Central memory CD4-positive, alpha-beta T cell (primary cell): Measurements from ENCODE around the gene ENPP6.

Source experiments
- DNase-seq: peaks from one replicate; pipeline ENCODE4 v3.0.0; 2022

Gene ENPP6

DNA sequence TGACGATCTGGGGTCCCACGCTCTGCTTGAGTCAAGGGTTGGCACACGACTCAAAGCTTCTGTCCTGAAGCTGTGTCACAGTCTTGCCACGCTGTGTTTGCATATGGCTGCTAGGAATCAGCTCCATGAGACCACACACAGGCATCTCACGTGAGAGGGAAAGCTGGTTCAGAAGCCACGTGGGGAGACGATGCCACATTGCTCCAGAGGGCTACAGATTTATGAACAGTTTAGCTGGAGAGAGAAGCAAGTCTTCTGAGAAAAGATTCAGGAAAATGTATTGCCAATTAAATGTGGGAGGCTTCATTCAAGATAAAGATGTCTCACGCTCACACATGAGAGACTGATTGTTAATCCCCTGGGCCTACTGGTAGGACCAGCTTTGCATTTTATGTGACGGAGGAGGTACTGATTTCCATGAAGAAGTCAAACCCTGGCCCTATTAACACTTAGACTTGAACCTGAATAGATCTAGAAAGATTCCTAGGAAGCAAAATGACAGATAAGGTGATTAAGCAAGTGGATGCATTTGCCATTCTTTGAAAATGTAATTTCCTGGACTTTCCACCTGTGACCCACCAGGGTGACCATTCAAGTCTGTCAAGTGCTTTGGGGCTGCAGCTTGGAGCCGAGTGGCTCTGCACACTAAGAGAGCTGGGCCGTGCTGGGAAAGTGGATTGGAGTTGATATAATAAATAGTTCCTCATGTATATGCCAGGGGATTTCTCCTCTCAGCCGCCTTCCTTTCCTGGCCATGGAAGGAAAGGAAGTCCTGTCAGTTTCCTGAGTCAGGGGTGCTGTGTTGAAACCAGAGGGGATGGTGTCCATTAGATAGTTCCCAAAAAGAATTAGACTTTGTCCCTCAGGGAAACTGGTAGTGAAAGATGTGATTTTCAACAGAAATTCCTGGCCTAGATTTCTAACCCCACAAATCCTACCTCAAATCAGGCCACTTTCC is 29.0 kb downstream of the ENPP6 start:
- no peak for DNase-seq

DNA sequence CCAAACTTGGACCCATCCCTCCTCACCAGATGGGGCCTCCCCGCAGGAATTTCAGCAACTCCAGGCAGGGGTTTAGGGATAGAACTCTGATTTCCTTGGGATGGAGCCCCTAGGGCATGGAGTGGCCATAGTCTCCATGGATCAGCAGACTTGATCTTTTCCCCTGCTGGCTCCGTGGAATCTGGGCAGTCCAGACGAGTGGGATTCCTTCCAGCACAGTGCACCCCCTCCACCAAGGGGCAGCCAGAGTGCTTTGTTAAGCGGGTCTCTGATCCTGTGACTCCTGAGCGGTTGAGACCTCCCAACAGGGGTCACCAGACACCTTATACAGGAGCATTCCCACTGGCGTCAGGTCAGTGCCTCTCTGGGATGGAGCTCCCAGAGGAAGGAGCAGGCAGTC is 40.4 kb downstream of the ENPP6 start:
- DNase-seq, result no peak

DNA sequence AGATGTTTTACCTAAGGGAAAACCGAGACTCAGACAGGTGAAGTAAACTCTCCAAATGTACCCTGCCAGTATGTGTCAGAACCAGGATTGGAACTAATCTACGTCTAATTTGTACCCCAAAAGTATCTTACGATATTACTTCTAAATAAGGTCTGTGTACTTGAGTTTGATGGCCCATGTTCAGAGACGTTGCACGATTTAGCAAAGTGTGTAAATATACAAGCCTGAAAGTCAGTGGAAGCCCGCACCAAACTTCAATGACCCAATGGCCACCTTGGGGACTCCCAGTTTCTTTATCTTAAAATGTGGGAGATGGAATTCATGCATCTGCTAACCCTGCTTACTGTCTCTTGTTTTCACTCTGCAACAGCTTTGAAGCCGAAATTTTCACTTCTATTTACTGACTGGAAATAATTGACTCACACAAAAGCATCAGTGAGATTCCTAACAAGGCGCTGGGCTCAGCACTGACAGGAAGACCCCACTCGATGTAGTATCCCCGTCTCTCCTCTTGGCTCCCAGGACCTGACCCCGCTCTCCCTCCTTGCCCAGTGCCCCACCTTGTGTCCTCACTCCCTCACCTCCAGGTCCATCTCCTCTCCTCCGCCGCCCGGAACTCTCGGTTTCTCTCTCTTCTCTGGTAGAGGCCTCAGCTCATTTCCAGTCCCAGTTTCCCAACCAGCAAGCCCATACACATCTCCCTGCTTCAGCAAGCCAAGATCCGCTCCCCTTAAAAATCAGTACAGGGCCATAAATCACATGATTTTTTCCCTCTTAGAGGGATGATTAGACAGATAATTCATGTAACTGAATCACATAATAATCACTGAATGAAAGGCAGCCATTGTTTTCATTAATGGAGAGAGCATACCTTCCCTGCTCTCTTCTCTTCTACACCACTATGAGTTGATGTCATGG is 42.8 kb downstream of the ENPP6 start:
- DNase-seq, result no peak

DNA sequence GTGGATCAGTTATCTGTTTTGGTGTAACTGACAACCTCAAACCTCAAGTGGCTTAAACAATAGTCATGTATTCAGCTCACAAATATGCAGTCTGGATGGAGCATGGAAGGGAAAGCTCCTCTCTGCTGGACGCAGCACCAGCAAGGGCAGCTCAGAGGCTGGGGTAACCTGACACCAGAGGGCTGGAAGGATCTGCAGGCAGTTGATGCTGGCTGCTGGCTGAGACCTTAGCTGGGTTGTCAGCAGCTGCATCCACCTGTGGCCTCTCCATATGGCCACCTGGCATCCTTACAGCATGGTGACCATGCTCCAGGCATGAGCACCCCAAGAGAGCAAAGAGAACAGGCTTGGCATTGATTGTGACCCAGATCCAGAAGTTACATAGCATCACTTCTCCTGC is 46.7 kb downstream of the ENPP6 start:
- DNase-seq, result no peak

DNA sequence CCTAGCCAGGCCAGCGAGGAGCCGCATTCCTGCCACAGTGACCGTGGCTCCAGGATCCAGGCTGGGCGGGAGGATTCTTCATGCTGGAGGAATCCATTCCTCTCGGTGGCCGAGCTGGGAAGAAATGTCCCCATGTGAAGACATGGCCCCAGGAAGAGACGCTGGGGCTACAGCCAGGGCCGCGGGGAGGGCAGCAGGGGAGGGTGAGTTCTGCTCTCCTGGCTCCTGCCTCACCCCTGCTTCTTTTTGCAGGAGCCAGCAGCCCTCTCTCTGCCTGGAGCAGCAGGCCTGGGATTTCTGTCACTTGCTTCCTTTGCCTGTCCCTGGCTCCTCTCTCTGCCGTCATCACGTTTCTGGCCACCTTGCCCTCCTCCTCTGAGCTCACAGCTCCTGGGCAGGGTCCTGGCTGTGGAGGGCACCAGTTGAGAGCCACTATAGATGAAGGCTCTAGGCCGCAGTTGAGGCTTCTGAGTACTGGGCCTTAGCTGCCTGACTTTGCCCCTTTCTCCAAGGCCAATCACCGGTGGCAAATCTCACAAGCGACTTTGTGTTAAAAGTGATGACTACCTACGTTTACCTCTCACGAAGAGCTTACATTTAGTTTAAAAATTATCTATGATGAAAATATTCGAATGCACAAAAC is 48.3 kb downstream of the ENPP6 start:
- no peak for DNase-seq

DNA sequence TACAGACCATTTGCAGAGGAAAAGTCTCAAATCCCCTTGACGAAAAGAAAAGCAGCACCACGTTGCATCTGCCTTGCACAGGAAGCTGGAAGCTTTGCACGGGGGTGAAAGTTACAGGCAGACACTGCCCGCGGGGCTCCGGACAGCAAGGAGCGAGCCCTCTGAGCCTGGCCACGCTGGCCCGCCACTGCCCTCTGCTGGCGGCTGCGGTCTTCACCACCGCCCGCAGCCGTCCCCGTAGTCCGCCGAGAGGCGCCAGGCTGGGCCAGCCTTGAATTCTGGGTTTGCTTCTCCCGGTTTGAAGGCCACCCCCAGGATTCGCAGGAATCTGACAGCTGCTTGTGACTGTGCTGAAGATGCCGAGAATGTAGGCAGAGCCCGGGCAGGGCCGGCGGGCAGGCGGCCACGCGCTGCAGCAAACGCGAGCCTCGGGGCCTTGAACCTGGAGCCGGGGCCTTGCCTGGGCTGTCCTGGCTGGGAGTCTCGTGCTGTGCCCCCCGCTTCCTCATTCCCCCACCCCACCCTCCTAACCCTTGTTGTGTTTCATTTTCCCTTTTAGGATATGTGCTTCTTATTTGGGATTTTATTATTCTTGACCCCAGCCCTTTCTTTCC is 49.2 kb downstream of the ENPP6 start:
- peak; percentile 10 for DNase-seq

DNA sequence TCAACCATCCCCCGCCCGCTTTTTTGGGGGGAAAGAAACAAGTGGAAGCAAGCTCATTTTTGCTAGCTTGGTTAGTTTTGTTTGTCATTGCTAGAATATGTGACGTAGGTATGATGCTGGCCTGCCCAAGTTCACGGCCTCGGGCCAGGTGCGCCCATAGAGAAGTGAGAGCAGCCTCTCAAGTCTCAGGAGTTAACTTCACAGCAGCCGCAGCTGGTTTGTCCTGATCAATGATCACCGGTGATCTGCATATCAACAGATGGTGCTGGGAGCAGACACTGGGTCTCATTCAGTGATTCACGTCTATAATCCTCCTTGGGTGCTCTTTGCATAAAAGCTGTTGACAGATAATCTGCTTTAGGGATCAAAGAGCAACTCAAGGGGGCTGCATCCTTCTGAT is 50.1 kb downstream of the ENPP6 start:
- no peak for DNase-seq

DNA sequence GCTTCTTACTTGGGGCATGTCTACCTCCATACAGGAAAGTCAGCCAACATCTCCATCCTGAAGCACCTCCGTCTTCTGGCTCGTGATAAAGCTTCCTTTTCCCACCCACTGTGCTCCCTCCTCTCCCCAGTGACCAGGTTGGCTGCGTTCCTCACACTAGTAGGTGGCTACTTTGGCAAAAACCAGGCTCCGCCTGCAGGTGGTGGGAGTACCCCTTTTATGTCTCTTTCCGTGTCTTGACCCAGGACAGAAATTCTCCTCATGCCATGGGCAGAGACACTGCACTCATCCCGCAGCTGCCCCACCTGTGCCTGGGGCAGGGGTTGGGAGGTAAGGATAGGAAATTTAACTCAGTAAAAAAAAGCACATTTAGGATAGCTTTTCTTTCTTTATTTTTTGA is 50.9 kb downstream of the ENPP6 start:
- no peak for DNase-seq

DNA sequence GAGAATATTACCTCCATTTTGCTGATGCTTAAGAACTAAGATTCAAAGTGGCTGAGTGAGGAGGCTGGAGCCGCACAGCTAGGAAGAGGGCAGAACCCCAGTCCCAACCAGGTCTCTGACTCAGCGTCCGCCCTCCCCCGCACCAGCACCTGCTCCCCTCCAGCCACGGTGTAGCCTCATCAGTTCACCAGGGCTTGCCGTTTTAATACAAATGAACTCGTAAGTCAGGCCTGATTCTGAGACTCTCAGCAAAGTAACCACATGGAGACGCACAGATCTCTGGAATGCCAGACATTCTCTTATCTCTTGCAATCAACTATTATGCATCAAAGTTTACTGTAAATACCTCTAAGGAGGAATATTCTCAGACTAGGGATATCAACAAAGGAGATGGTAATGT is 52.4 kb downstream of the ENPP6 start:
- DNase-seq, result no peak

DNA sequence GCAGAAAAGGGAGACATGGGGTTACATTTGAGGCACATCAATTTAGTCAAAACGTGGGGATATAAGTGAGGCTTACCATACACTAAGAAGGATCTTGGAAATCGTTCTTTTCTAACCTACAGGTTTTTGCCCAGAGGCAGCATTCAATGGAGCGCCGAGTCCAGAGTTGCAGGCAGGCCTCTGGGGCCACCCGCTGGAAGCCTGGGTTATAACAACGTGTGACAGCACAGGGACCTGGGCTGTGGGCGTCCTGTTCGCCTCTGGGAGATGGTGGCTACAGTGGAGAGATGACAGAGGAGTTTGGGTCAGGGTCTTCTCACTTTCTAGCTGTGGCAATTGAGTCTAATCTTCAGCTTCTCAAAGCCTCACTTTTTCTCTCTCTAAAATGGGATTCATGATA is 53.9 kb downstream of the ENPP6 start:
- DNase-seq, result no peak

DNA sequence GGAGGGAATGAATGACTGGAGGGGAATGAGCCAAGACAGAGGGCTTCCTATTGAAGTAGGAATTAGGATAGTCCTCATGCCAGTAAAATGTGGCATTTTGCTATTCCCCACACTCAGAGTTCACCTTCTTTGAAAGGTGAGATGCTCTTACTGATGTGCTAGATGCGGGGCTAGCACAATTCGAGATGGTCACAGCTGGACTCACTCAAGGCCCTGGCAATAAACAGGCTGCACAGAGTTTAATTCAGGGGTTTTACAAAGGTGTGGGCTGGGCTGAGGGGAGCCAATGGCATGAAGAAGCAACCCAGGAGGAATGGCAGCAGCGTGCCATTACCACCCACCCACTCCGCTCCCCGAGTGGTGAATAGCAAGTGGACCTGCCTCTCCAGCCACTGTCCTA is 55.1 kb downstream of the ENPP6 start:
- no peak for DNase-seq

DNA sequence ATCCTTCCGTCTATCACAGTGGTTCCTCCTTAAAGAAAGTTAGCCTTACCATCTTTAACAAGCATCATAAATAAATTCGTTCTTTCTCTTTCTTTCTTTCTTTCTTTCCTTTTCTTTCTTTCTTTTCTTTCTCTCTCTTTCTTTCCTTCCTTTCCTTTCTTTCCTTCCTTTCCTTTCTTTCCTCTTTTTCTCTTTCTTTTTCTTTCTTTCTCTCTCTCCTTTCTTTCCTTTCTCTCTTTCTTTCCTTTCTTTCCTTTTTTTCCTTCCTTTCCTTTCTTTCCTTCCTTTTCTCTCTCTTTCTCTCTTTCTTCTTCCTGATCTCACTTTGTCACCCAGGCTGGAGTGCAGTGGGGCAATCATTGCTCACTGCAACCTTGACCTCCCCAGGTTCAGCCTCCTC is 60.4 kb downstream of the ENPP6 start:
- DNase-seq, result no peak

DNA sequence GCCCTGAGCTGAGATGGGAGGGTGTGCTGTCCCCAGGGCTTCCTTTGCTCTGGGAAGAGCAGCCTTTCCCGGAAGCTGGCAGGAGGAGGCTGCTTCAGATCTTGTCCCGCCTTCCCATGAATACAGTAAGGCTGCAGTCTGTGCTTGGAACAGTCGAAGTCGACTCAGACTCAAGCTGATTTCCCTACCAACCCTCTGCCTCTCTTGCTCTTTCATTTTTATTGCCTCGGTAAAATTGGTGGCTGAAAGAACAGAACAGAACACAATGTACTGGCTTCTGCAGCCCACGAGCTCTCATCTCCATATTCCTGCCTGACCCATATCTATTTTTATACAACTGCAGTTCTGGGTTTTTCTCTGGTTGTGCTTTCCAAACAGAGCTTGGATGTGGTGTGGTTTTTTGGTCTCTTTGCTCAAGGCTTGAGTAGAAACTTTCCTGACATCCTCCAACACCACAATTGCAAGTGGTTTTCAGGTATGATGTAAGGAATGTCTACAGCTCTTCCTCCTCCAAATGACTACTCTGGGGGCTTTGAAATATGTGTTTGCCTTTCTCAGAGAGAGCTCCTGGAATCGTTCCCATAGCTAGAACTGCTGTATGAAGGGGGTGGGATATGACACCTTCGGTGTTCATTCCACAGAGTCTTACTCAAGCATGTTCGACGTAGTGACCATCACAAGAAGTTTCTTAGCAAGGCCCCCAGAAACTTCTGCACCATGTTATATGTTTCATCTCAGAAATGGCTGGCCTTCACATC is 61.3 kb downstream of the ENPP6 start:
- no peak for DNase-seq

DNA sequence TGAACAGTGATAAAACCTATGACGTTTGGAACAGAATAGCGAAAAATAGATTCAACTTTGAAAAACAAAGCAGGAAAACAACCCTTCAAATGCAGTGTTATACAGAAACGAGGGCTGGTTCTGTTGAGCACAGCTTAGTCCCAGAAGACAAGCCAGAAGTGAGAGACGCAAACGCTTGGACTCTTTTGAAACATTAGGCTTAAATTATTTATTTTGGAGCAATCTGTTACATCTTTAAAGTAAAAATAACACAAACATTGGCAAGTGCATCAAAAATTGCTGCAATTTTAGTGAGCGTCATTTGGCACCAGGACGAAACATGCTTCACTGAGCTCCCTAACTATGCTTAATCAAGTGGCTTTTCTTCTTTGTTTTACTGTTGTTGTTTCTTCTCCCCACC is 63.5 kb downstream of the ENPP6 start:
- no peak for DNase-seq

DNA sequence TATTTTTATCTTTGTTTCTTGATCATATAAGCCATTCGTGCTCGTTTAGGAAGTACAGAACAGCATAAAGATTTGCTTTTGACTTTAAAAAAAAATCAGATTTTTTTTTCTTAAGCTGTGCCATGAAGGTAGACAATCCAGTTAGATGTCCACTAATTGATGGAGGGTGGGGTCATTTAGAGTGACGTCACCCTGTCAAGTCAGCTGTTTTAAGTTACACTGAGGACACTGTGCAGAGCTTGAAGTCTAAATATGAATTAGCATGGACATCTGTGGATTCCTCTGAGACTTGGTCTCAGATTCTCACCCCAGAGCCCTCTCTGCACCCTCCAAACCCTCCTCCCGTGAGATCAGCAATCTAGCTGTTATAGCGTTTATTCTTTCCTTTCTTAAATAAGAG is 63.9 kb downstream of the ENPP6 start:
- no peak for DNase-seq

DNA sequence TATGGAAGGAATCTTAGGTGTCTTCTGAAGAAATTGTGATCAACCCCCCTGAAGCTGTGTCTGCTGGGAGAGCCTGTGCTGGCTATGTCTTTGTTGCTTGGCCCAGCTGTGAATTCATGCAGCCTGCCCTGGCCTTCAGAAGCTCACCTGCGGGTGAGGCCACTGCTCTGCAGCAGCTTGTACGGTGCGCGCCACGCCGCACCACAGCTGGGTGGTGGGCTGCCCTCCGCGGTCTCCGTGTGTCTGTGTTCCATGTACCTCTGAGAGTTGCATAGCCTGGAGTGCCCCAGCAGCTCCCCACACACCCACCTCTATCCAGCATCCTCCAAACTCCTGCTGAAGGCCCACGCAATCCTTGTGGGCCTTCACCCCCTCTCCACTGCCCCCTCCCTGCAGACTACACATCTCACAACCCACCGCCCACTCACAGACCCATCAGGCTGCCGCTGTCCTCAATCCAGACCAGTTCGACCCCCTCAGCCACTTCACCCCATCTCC is 65.6 kb downstream of the ENPP6 start:
- no peak for DNase-seq

DNA sequence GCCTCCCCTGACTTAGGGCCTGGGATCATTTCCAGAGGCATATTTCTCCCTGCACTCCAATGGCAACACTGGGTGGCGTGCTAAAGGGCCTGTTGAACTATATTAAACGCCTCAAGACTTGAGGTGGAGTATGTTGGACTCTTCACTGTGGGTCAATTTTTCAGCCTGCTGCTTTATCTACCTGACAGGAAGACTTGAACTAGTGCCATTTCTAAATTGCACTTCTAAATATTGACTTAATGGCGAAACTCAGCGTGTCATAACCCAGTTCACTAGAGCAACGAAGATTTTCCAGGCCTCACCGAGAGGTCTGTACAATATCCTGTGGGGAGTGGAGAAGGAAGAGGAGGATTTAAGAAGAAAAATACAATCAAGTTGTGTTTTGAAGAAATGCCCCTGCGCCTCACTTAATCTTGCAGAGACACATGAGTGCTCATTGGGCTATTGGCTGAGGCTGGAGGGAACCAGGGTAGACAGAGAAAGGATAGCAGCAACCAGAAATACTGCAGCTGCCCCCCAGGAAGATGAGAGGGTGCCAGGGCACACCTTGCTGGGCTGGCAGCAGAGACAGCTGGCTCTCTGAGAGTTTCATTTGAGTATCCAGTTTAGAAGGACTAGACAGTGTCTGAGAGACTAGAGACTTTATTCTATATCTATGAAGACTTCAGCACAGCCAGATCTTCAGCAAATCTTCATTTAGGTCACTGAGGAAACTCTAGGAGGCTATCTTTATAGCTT is 67.4 kb downstream of the ENPP6 start:
- DNase-seq, result no peak

DNA sequence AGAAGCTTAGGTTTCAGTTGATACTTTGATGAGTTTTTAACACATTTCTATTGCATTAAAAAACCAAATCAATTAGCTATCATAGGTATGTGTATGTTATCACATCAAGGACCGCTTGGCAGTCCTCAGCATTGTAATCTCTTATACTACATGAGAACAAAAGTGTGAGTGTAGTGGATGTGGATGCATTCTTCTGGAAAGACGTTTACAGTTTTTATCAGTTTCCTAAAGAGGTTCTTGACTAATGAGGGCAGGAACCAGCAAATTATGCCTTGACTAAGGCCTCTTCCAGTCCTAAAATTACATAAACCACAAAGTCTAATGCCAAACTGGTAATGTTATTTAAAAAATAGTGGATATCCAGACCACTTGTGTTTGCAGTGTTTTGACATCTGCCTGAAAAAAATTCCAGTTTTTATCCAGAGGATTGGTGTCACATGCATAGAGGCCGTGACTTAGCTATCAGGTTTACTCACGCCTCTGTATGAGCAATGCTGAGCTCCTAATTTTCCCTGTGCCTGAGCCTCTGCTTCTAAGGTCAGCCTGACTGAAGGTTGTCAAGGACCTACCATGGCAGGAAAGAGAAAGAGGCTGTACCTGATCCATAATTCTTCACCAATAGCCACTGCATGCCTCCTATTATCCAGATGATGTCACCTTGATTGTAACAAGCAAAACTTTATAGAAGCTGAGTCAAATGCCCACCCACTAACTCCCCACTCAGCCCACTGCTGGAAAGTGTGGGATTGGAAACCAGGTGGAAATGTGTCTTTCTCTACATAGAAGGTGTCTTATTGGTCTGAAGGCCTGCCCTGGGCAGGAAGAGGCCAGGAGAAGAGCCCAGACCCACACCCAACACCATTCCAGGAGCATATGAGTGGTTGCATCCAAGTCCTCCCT is 68.7 kb downstream of the ENPP6 start:
- DNase-seq, result no peak

DNA sequence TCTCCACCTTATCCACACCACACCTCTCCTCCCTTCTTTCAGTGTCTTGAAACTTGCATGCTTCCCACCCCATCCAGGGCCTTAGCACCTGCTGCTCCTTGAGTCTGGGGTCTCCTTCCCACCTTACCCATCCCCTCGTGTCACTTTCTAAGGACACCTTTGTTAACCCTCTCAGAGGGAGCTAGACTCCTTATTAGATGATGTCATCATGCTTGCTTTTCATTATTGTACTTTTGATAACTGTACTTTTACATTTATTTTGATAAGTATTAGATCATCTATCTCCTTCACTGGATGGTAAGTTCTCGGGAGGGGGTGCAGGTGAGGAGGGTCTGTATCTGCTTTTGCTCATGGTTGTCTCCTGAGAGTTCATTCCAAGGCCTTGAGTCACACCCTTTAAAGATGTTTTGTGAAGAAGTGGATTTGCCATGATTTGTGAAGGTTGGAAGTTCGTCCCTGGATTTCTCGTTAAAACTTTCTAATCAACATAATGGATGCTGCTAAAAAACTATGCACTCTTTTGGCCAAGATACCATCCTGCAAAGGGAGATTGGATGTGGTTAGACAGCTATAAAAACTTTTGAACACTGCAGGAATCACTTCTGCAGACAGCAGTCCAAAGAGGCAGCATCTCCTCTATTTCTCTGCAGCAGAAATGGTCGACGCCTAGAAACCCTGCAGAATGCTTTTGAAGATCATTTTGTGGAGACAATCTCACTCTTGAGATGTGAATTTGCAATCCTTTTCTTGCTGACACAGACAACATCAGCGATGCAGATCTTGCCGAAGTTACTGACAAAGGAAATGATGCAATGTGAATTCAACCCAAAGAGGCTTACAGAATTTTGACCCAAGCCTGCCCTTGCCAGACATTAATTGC is 69.6 kb downstream of the ENPP6 start:
- no peak for DNase-seq
